VCaP (cell line): ENCODE data around the gene TMEM38A.

Experiments used
- H3K27ac ChIP-seq: fragments of 450-650 bp; 2 replicates; pipeline ENCODE4 v1.5.1; 2017
- CTCF ChIP-seq: fragments of 450-650 bp; conservative IDR thresholded peaks from 2 replicates; pipeline ENCODE4 v1.5.1; 2017; ENCODE audit warnings: mild to moderate bottlenecking, moderate library complexity

The TMEM38A gene

GRCh38 chr19:16626796-16627192 lies 34.1 kb upstream of the TMEM38A start:
- TF ChIP-seq CTCF = no peak
- H3K27ac ChIP-seq = peak overlapping the region; percentile 99

GRCh38 chr19:16627193-16627927 lies 33.6 kb upstream of the TMEM38A start:
- TF ChIP-seq CTCF = no peak
- peak overlapping the region; percentile 99 for H3K27ac ChIP-seq

GRCh38 chr19:16627928-16628182 lies 33.1 kb upstream of the TMEM38A start:
- H3K27ac ChIP-seq = peak overlapping the region; percentile 99
- no peak for TF ChIP-seq CTCF

- no peak for TF ChIP-seq CTCF
- H3K27ac ChIP-seq = peak within 1 kb of the TSS; percentile 99
Observed at GRCh38 chr19:16628183-16628983, 32.6 kb upstream of the TMEM38A start, which contains the start of gene MED26. TSS of gene MED26 (minus strand) at chr19:16628204. CDS start at chr19:16627943, 261 bp downstream.

GRCh38 chr19:16628984-16629691 lies 31.8 kb upstream of the TMEM38A start:
- no peak for TF ChIP-seq CTCF
- H3K27ac ChIP-seq = peak overlapping the region; percentile 99

- peak overlapping the region; percentile 99; the same call in 1 of the 2 replicates for H3K27ac ChIP-seq
- TF ChIP-seq CTCF = no peak
Observed at GRCh38 chr19:16631465-16631864, 29.5 kb upstream of the TMEM38A start.

- TF ChIP-seq CTCF = no peak
- H3K27ac ChIP-seq = no peak overlapping the region
Observed at GRCh38 chr19:16637535-16637934, 23.4 kb upstream of the TMEM38A start.
